GM04504 (cell line): Measurements from ENCODE around the gene PLXNA4.
"Not testable (repeated sequence)": the region's sequence is repeated elsewhere in the genome, so short reads cannot be mapped to it uniquely, and the experiment has no call there.

Source experiments
- DNase-seq: peaks from one replicate; pipeline ENCODE4 v3.0.0-alpha.2; 2012; ENCODE audit warnings: low read depth

Gene PLXNA4

DNA sequence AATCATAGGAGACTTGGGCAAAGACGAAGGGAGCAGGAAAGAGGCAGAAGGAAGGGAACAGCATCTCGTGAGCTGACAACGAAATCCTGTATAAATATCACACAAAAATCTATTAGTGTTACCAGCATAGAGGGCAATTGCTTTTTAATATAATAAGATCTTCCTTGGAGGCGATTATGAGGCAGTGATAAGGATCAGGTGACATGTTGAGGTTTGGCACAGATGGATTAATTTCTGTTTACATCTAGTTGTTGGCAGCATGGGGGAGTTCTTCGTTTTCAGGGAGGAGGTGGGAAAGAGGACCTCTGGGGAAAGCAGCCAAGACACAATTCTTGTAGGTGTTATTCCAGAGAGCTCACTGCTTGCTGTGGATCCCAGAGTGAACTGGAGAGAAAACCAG lies 163.8 kb downstream of the PLXNA4 start:
- DNase-seq, result no peak

DNA sequence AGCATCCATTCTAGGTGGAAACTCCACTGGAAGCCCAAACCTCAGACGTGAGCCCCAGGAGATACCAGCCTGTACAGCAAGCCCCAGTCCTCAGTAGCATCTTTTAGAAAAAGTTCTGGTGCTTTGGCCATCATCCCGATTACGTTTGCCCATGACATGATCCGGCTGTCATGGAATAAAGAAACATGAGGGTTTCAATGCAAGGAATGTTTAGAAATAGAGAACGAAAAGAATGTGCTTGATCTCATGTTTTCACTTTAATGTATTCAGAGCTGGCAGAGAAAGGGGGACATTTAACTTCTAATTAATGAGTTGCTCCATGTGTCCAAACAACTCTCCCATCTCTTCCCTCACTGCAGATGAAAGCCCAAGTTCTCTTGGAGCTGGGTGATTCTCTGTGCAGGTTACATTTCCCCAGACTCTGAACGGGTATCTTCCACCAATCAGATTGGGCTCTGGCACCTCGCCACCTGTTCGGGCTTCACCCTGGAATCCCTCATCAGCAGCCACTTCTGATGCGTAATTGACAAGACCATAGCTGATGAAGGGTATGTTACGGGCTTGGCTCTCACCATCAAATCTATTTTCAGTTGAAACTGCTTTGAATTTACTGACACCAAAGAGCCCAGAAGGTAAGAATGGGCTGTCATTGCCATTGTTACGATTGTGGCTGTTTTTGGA lies 165.3 kb downstream of the PLXNA4 start:
- no peak for DNase-seq

DNA sequence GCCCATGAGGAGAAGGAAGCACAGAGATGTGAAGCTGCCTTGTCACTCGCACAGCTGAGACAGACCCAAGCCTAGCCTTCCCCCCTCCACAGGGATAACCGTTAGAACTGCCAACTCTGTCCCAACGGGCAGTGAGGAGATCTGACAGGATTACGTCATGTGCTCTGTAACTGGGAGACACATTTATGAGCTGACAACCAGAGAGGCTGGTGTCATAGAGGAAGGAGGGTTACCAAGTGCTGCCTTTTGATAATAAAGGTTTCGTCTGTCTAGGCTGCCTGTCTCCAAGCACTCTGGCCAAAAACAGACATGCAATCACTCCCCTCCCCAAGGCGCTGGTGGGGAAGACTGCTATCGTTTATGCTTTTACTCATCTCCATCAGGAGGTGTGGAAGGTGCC lies 165.9 kb downstream of the PLXNA4 start:
- DNase-seq, result no peak

DNA sequence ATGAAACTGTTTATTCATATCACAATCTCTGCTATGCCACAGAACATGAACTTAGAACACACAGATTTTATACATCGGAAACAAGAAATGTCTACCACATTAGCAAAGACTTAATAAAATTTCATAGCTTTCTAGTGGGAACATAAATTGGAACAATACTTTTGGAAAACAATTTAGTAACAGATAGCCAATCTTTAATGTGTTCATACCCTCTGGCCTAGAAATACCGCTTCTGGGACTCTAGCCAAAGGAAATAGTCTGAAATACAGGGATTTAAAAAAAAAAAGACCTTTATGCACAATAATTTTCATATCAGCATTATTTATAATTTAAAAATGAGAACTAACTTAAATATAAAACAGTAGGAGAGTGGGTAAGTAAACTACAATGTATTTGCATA lies 168.5 kb downstream of the PLXNA4 start:
- no peak for DNase-seq

DNA sequence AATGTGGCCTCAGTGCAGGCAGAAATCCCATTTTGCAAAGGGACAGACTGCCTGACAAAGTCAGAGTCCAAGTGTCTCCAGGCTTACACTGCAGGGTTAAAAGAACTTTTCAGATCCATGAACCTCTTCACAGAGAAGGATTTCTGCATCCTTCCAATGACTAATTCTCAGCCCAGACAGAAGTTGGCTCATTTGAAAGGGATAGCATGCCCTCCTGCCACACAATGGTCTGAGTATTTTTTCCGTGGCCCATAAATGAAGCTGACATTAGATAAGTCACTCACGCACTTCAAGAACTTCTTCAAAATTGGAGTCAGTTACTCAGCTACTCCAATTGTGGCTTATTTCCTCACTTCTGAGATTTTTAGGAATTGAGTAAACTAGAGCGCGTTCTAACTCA lies 170.2 kb downstream of the PLXNA4 start:
- DNase-seq, result no peak

DNA sequence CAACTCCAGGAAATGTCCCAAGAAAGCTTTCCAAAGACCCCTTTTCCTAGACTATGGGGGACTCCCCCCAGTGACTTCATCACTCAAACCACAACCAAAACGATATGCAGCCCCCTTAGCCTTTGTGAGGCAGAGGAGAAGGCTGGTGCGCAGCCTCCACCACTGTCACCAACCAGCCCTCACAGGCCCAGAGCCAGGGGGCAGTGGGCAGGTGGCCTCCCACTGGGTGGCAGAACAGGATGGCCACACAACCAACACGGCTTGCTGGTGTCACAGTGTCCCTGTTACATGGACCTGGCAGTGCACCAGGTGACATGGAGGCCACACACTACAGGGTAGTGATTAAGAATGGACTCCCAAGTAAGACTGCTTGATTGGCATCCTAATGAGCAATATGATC lies 172.0 kb downstream of the PLXNA4 start:
- DNase-seq, result no peak

DNA sequence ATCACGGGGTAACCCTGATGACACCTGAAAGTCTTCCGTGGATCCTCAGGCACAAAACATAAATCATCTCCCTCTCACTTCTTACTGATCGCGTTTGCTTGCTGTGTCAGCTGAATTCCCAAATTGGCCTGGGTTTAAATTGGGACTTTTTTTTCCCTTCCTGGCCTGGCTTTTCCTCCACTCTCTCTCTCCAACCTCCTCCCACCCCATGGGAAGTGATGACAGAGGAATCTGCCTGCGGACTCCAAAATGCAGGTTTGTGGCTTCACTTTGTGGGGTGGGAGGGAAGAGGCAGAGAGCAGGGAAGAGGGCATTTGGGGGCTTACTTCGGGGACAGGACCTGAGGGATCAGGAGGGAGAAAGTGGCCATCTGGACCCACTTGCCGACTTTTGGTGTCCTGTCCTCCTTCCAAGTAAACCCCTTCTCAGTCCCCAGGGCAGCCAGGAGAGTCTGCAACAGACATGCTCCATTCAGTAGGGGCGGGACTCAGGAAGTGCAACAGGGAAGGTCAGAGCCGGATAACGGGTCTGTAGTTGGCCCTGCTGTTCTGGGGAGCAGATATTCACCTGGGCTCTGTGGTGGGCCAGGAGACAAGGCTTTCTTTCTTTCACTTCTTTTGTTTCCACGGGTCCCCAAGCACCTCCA lies 172.7 kb downstream of the PLXNA4 start:
- DNase-seq, result no peak

DNA sequence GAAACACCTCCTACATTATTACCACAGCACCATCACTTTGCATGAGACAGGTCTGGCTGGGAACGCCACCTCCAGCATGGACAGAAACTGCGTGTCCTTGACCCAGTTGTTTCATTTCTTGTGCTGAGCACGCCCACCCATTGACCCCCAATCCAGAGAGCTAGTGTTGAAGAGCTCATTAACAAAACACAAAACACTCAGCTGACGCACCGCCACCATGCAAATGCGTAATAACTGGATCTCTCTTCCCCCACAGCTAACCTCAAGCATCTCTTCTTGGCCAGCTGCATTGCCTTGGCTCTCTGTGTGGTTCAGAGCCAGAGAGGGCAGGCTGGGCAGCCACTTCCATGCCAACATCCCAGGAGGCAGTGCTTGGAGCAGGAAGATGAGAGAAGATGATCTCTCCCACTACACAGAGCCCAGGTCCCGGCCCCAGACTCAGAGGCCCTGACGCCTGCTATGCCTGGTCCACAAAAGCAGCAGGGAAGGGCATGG lies 173.5 kb downstream of the PLXNA4 start:
- DNase-seq, result no peak

DNA sequence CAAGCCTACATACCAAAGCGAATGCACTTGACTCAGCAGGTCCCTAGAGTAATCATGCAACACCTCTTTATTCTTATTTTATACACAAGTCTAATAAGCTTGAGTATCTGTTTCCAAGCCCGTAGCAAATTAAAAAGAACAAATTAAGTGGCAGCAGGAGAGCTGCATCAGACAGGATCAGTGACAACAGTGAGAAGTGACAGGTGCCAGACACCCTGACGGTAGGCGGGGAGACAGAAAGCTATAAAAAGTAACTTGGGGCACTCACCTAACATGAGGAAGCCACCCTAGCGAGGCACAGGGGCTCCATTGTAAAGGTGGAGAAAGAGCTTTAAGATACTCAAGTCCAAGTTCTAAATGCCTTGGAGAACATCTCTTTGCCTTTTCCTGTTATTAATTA lies 174.2 kb downstream of the PLXNA4 start:
- DNase-seq, result no peak

DNA sequence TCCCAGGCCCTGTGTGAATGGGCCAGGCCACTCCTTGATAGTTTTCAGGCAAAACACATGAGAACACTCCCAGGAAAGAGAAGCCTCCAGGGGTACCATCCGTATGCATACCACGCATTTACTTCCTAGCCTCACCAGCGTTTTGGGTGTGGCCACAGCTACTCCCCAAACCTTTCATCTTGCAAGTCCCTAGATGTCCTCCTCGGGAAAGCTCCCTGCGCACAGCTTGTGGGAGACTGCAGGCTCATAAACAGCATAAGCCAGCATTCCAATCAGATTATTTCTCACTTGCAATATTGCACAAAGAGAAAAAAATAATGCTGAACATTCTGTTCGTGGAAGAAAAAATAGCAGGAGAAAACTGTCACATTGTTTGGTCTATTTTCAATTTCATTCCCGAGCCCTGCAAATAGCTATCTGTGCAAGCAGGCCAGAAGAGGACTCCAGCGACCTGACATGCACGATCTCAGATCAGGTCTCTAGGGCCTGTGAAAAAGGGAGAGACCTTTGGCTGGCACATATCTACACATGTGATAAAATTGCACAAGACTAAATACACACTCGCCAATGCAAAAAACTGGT lies 175.6 kb downstream of the PLXNA4 start:
- DNase-seq, result no peak

DNA sequence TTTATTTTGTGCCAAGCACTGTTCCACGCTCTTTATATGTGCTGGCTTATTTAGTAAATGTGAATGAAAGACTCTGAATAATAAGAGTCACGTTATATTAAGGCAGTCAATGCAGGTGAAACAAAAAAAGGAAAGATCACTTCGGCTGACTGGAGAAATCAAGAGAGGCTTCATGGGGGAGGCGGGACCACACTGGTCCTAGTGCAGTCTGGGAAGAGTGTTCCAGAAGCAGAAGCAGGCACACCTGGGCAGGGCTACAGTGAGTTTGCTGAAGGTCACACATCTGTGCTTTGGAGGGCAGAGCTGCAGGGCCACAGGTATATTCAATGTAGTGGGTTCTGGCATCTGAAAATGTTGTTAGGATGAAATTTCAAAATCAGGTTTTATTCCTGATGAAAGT lies 176.9 kb downstream of the PLXNA4 start:
- DNase-seq, result no peak

DNA sequence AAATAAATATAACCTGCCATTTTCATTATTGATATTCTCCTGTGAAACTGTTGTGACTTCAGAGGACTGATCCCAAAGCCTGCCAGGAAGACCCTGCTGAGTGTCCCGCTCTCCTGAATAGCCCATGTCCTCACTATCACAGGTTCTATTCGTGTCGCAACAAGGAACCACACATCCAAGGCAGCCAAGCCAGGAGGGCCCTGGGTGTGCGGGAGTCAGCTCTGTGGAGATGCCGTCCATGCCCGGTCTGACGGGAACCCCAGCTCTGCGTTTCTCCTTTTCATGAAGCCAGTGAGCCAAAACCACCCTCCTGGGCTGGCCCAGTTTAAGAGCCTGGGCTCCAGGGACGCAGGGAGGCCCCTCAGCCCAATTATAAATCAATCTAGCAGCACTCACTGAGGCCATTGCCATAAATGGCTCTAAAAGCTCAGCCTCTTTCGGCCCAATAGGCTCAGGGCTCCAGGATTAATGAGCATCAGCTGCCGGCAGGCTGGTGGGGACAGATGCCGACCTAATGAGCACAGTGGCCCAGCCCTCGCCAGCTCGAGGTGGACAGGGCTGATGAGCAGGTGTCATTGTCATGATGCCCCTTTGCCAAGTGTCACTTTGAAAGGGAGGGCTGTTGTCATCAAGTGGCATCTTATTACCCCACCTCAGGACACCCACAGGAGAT lies 177.9 kb downstream of the PLXNA4 start:
- no peak for DNase-seq

DNA sequence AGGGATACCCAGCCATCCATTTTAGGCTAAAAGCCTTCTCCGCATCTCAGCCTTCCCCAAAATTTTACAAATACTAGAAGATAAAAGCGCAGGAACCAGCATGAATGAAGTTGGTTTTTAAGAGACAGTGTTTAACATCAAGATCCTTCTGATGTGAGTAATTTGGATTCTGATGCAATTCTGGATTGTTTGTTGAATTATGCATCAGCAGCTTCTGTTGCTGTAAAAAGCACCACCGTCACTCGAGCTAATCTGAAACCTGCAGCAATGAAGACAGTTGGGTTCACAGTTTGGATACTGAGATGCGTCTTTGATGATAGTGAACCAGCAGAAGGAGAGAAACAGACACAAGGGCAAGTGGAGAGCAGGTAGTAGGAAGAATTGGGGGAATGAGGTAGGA lies 179.2 kb downstream of the PLXNA4 start:
- DNase-seq, result no peak

DNA sequence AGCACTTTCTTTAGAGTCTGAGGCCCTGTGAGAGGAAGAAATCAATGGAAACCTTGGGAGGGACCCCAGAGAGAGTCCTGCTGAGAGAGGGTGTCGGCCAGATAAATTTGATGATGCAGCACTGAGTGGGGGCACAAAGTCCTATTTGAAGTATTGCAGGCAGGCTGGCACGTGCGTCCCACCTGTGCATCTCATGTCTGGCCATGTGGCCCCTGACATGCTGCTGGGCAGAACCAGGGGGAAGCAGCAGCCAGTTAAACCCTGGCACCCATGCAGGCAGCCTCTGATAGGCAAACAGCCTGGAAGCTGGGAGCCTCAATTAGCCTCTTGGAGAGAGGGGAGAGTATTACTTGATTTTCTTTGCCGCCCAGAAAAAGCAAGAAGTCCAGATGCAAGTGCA lies 180.9 kb downstream of the PLXNA4 start:
- no peak for DNase-seq

DNA sequence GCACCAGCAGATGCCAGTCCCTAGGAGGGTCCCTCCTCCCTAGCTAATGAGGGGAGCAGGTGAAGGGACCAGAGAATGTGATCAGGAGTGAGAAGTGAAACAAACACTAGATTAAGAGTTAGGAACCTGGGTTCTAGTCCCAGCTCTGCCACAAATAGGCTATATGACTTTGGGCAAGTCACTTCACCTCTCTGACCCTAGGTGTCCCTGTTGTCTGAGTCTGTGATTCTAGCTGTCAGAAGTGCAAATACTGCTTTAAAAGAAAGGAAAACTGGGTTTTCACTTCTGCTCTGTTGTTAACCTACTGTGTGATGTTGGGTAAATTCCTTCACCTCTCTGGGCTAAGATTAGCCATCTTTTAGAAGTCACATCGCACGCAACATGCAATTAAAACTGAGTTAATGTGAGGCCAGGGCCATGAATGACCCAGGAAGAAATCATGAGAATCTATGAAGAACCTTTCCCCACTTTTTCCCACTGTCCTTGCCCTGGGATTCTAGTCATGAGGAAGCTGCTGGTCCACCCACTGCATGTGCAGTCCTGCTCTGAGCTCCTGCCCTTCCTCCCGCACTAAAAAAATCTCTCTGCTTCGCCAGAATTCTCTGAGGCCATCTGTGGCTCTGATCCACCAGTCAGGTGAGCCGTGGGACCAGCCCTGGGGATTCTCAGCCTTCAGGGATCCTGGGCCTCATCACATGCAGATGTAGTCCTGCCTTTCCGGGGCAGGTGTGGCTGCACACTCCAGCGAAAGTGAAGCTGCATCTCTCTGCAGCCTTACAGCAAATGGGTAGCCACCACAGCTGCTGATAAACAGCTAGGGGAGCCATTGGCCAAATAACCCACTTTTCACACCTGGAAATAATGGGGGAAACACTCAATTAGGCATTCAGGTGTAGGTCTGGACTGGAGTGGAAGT lies 181.7 kb downstream of the PLXNA4 start:
- DNase-seq, result no peak

DNA sequence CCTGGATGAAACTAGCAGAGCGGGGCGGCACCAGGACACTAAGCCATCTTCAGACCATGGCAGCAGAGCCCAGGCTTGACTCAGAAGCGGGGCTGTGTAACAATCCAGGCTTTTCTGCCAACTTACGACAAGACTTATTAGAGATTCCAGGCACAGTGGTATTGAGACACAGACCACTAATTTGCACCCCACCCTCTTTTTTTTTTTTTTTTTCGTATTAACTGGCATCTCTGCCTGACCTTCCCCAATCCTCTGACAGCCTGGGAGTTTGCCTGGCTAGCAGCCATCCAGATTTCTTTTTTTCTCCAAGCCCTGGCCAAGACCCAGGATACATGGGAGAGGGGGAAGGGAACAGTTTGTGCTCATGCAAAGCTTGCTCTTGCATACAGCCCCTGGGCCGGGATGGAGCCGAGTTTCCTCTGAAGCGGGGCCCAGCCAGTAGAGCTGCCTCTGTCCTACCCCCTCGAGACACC lies 182.4 kb downstream of the PLXNA4 start:
- DNase-seq, result no peak

DNA sequence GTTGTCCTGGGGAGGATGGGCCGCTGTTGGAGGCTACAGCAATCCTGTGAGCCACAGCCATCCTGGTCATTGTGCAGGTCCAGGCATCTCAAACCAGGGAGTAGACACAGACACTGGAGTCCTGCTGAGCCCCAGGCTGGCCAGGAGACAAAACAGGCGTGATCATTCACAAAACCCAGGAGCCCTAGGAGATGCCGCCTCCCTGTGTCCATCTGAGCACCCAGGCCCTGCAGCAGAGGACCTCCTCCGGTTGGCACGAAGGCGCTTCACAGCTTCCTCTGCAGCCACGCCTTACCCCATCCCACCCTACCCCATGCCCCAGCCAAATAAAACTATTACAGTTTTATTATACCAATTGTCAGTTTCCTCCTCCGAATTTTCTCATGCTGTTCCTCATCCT lies 183.6 kb downstream of the PLXNA4 start:
- no peak for DNase-seq

DNA sequence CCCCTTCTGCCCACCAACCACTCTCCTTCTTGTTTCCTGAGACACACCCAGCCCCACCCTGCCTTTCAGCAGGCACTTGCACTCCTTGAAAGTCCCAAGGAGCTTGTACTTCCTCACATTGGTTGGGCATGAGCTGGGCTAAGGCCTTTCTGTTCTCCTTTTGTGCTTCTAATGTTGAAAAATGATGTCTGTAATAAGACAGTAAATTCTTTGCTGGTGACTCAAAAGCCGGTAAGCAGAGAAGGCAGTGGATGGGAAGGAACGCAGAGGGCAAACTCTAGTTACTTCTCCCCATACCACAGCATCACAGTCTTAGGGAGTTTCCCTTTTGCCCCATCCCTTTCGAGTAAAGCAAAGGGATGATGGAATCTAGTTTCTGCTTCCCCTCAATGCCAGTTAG lies 185.6 kb downstream of the PLXNA4 start:
- no peak for DNase-seq

DNA sequence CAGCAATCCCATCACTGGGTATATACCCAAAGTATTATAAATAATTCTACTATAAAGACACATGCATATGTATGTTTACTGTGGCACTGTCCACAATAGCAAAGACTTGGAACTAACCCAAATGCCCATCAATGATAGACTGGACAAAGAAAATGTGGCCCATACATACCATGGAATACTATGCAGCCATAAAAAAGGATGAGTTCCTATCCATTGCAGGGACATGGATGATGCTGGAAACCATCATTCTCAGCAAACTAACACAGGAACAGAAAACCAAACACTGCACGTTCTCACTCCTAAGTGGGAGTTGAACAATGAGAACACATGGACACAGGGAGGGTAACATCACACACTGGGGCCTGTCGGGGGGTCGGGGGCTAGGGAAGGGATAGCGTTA lies 186.2 kb downstream of the PLXNA4 start:
- not testable (repeated sequence) for DNase-seq

DNA sequence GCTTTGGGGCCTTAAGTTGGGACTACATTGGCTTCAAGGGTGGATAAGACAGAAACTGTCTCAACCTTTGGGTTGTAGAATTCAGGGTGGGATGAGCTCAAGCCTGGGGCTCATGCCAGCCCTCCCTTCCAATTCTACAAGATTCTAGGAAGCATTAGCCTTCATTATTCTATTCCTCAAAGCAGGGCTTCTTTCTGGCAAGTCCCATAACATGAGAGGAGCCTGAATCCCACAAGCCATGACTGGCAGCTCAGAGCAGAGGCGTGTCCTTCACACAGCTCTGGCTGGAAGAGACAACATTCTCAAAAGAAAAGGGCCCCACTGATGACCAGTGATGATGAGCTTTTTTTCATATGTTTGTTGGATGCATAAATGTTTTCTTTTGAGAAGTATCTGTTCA lies 187.6 kb downstream of the PLXNA4 start:
- no peak for DNase-seq

DNA sequence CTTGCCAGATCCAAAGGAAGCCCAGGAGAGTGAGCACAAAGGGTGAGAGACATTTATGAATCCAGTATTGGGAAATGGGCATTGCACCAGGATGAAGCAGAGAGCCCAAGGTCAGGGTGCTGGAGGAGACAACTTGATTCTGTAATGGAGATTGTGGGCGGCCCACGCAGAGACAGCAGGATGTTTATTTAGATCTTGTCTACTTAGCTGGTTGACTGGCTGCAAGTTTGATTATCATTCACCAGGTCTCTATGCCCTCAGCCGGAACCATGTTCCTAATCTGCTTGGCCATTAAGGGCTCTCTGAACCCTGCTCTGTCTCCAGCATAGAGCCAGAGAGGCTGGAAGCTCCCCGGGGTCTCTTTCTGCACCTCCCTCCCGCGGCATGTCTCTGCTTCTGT lies 188.7 kb downstream of the PLXNA4 start:
- no peak for DNase-seq

DNA sequence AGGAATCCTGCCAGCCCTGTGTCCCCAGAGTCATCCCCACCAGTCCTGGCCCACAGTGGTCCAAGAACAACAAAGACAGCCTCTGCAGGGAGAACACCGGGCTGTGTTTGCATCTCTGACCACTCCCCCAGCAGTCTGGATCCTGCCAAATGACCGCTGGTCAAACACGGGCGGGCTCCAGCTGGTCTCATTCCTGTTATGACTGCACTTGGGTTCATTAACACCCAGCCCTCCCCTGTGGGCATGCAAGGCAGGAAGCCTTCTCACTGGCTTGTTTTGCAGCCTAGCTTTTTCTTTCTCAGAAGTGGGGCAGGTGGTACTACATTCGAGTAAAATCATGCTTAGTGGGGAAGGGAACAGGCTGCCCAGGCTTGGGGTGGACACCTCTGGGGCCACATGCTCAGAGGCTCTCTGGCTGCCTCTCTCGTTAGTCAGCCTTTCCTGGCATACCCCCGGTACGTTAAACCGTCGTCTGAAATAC lies 190.0 kb downstream of the PLXNA4 start:
- no peak for DNase-seq
